BJ (cell line): Measurements from ENCODE around the gene HSPB6. TPM values are rescaled to one million over a fixed set of nuclear protein-coding genes. Genes with fewer than 3 reads are reported as not detected.

Experiments used
- CTCF ChIA-PET: fragments of 350-600 bp; formaldehyde crosslinking; extraction: SDS; loops from one replicate; lab custom pipeline; 2021; ENCODE audit warnings: antibody characterized with exemption, inconsistent platforms; lab: Yijun Ruan, JAX
- POLR2A ChIA-PET: fragments of 300-600 bp; sonication (Branson Sonifier 250); formaldehyde crosslinking; extraction: SDS; loops from one replicate; lab custom pipeline; 2021; ENCODE audit warnings: antibody characterized with exemption; lab: Charles Lee
- DNase-seq: peaks from one replicate; pipeline ENCODE4 v3.0.0-alpha.2; 2011; ENCODE audit warnings: low read depth
- H3K27me3 ChIP-seq: 2 replicates; pipeline ENCODE4 v1.6.0; 2011; ENCODE audit warnings: low read length; ENCODE audit not compliant: control insufficient read depth, insufficient read depth
- H3K36me3 ChIP-seq: 2 replicates; pipeline ENCODE4 v1.5.1; 2011; ENCODE audit warnings: low read length; ENCODE audit not compliant: control insufficient read depth, insufficient read depth
- H3K4me3 ChIP-seq: 2 replicates; pipeline ENCODE4 v1.5.1; 2011; ENCODE audit warnings: low read depth, mild to moderate bottlenecking, control low read depth, low read length
- CTCF ChIP-seq: IDR thresholded peaks from 2 replicates; pipeline ENCODE4 v1.5.1; 2011; ENCODE audit warnings: low read depth, mild to moderate bottlenecking, control low read depth, inconsistent platforms, low read length, moderate library complexity; ENCODE audit not compliant: insufficient read depth
- polyA minus RNA-seq: library from RNA; depleted of rRNA, polyadenylated mRNA; stranded (reverse); fragments of >200 nt; gene quantifications from 2 replicates; pipeline ENCODE4 v1.2.3, GENCODE V29; 2011; rRNA and poly(A)+ RNA removed
- polyA plus RNA-seq: library from polyadenylated mRNA; depleted of rRNA; stranded (reverse); fragments of >200 nt; gene quantifications from 2 replicates; pipeline ENCODE4 v1.2.3, GENCODE V29; 2011; rRNA removed

Gene HSPB6, protein sequence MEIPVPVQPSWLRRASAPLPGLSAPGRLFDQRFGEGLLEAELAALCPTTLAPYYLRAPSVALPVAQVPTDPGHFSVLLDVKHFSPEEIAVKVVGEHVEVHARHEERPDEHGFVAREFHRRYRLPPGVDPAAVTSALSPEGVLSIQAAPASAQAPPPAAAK
- polyA plus RNA-seq (21.0 and 27.2 TPM in 2 replicates), polyA minus RNA-seq (28.7 and 58.4 TPM in 2 replicates)

DNA sequence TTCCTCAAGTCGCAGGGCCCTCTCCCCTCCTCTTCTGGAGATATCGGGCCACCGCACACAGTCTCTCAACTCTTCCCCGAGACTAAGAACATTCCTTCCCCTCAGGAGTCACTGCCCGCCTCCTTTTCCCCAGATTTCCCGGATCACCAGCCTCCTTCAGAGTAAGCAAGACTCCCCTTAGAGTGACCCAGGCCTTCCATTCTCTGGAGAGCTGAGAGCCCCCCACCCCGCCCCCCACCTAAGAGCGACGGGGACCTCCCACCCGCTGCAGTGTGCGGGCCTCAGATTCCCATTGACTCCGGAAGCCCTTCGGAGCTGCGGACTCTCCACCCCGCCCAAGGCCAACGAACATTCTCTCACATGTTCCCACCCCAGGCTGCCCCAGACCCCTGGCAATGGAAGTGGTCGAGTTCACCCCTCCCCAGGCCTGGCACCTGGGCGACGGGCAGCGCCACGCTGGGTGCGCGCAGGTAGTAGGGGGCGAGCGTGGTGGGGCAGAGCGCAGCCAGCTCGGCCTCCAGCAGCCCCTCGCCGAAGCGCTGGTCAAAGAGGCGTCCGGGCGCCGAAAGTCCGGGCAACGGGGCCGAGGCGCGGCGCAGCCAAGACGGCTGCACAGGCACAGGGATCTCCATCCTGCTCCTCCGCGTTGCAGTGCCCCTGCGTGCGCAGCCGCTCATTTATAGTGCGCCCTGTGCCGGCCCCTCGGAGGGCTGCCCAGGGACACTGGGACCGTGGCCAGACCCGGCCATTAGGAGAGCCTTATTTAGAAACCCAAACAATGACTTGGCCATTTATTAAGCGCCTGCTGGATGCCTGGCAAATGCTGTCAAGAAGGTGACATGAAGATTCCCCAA lies at the start of gene HSPB6:
Gene HSPB6 (minus strand): TSS at position 653 of the 854 bp plus-strand sequence. CDS start 21 bp downstream, at position 632.
- Histone ChIP-seq H3K27me3 (no peaks in the 10 kb centered on the region), H3K4me3 (peak within 1 kb of the TSS; percentile 52), H3K36me3 (peaks cover 15% of the 10 kb centered on the region)
- ChIA-PET POLR2A (interaction anchor here (0.6 to 1.6 kb wide), 2 partner anchors 8 to 12 kb away, joined by 5 to 6 read pairs; partner anchors contain the start of gene LIN37), CTCF (interaction anchor here (1.2 kb wide), 1 partner anchor 9 kb away, joined by 3 read pairs; no protein-coding TSS in a partner anchor)
- TF ChIP-seq CTCF, result no peak
- DNase-seq, result no peak

DNA sequence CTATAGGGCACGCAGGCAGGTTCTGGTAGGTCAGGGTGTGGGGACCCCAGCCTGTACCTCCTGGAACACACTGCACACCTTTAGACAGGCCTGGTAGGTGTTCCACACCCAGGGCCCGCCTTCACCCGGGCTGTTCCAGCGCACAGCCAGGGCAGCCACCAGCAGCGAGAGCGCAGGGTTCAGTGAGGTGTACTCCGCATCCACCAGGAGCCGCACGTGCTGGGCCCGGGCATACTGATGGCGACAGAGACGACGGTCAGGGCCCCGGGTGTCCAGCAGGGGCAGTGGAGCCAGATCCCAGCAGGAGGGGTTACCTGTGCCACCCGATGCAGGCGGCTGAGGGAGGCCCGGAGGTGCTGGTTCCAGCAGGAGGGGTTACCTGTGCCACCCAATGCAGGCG lies 49.8 kb upstream of the HSPB6 start:
- Histone ChIP-seq H3K4me3 (no peak overlapping the region), H3K36me3 (no peaks in the 10 kb centered on the region), H3K27me3 (peaks cover 2% of the 10 kb centered on the region; the same call in 1 of the 2 replicates)
- CTCF ChIA-PET, result no interaction called here
- no peak for TF ChIP-seq CTCF
- POLR2A ChIA-PET, result no interaction called here
- no peak for DNase-seq

- ChIA-PET POLR2A (no interaction called here), CTCF (no interaction called here)
- no peak for DNase-seq
- H3K36me3 ChIP-seq, result no peaks in the 10 kb centered on the region
- no peak for TF ChIP-seq CTCF
- H3K27me3 ChIP-seq, result 0 out of 2 replicates have a peak, but pooled peaks cover 2% of the 10 kb centered on the region
- H3K4me3 ChIP-seq, result no peak overlapping the region
Measured at GRCh38 chr19:35805526-35806102, 48.8 kb upstream of the HSPB6 start.

DNA sequence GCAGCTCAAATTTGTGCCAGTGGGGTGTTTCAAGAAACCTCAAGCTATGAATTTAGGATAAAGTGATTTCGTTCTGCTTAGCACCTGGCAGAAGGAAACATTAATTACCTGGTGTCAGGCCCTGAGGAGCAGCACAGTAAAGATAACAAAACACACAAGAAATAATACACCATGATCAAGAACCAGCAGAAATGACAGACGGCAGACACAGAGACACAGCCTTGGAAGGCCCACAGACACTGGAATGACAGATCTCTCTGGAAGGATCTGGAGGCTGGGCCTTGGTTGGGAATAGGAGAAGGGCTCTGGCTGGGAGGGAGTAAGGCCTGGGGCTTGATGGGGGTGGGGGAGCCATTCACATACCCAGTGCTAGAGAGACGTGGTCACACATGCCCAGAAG lies 45.0 kb upstream of the HSPB6 start:
- H3K36me3 ChIP-seq, result no peaks in the 10 kb centered on the region
- DNase-seq, result no peak
- peaks cover 7% of the 10 kb centered on the region; the same call in 1 of the 2 replicates for H3K27me3 ChIP-seq
- H3K4me3 ChIP-seq, result no peak overlapping the region
- no peak for TF ChIP-seq CTCF
- CTCF ChIA-PET, result interaction anchor here (0.7 kb wide), 1 partner anchor 11 kb away, joined by 3 read pairs; no protein-coding TSS in a partner anchor
- POLR2A ChIA-PET, result no interaction called here

- Histone ChIP-seq H3K36me3 (no peaks in the 10 kb centered on the region), H3K27me3 (peaks cover 10% of the 10 kb centered on the region; the same call in 1 of the 2 replicates), H3K4me3 (no peak overlapping the region)
- no peak for TF ChIP-seq CTCF
- no peak for DNase-seq
- ChIA-PET POLR2A (no interaction called here), CTCF (no interaction called here)
Measured at GRCh38 chr19:35797663-35798062, 40.8 kb upstream of the HSPB6 start.
